ENCODE measurements around the gene HOXC13. TPM values are rescaled to one million over a fixed set of nuclear protein-coding genes. Genes with fewer than 3 reads are reported as not detected.

Gene HOXC13
- total RNA-seq, 1 donor from 2014 or later = 0.69 TPM

DNA sequence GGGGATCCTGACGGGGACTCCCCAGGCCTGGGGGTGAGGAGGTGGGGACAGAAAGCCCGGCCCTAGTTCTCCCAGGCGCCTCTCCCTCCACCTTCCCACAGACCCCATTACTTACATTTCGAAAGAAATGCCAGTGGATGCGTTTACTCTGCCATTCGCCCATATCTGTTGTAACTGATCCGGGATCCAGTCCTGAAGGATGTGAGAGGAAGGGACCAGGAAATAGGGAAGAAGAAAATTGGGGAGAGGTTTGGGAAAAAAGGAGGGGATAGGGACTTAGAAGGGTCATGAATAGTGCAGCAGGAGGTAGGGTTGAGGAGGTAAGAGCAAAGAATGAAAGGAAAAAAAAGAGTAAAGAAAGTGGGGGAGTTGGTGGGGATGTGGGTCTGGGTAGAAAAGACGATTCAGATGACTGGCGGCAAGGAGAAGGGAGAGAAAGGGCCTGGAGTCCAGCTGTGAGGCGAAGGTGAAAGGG, 17.2 kb downstream of the HOXC13 start:
- Mint-ChIP-seq H3K36me3 (no peaks in the 10 kb centered on the region), H3K4me1 (peaks cover 14% of the 10 kb centered on the region), H3K27me3 (ENCODE audit: low read depth) (peaks cover 98% of the 10 kb centered on the region), H3K9me3 (no peaks in the 10 kb centered on the region), H3K4me3 (no peak overlapping the region), H3K27ac (no peak overlapping the region)
- no peak for DNase-seq (ENCODE audit: low spot score in 2 of 2, unreplicated experiment in 2 of 2)
- TF ChIP-seq, protein P1, sequence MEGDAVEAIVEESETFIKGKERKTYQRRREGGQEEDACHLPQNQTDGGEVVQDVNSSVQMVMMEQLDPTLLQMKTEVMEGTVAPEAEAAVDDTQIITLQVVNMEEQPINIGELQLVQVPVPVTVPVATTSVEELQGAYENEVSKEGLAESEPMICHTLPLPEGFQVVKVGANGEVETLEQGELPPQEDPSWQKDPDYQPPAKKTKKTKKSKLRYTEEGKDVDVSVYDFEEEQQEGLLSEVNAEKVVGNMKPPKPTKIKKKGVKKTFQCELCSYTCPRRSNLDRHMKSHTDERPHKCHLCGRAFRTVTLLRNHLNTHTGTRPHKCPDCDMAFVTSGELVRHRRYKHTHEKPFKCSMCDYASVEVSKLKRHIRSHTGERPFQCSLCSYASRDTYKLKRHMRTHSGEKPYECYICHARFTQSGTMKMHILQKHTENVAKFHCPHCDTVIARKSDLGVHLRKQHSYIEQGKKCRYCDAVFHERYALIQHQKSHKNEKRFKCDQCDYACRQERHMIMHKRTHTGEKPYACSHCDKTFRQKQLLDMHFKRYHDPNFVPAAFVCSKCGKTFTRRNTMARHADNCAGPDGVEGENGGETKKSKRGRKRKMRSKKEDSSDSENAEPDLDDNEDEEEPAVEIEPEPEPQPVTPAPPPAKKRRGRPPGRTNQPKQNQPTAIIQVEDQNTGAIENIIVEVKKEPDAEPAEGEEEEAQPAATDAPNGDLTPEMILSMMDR (IDR thresholded peaks at IDR 0.05; ENCODE audit: unreplicated experiment) = no peak

DNA sequence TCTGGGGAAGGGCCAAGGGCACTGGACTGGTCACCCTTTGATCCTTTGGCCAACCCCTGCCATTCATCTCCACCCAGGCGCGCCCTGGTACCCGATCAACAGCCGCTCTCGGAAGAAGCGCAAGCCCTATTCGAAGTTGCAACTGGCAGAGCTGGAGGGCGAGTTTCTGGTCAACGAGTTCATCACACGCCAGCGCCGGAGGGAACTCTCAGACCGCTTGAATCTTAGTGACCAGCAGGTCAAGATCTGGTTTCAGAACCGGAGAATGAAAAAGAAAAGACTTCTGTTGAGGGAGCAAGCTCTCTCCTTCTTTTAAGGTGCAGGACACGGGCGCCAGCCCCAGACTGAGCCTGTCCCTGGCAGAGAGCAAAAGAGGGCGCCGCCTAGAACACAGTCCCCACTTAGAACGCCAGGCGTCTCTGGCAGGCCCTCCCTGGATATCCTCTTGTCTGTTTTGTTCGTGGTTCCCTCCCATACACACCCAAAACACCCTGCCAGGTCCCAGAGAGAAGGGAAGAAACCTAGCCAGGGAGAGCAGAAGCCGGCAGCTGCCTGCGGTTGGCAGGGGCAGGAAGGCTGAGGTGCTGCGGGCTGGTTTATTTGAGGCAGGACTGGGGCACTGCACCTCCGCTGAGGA, 17.7 kb downstream of the HOXC13 start:
- Mint-ChIP-seq H3K9me3 (no peaks in the 10 kb centered on the region), H3K27ac (no peak overlapping the region), H3K4me1 (peaks cover 10% of the 10 kb centered on the region), H3K4me3 (no peak overlapping the region), H3K27me3 (ENCODE audit: low read depth) (peaks cover 98% of the 10 kb centered on the region), H3K36me3 (no peaks in the 10 kb centered on the region)
- DNase-seq (ENCODE audit: low spot score in 2 of 2, unreplicated experiment in 2 of 2) = no peak
- TF ChIP-seq, protein P1 (IDR thresholded peaks at IDR 0.05; ENCODE audit: unreplicated experiment) = no peak

DNA sequence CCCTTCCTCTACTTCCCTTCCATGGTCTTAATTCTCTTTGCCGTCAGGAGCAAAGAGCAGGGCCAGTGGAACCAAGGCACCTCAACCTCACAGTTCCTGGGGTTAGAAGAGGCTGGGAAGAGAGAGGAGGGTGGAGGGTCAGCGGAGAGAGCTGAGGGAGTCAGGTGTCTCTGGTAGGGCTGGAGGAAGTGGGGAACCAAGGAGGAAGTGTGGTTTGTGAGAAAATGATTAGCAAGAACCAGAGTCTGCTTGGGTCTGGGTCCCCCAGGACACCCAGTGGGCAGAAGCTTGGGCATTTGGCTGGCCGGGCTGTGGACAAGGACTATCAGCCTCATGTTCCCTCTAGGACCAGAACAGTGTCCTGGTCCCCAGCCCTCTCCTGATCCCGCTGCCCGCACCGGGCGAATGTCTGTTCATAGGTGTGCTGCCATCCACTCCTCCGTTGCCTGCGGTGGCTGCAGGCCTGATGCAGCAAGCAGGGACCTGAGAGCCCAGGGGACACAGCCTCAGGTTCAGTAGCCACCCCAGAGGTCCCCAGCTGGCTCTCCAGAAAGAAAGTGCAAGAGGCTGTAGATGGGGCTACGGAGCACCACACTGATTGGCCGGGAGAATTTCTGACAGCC, 18.4 kb downstream of the HOXC13 start:
- Mint-ChIP-seq H3K4me3 (no peak overlapping the region), H3K27me3 (ENCODE audit: low read depth) (peaks cover 98% of the 10 kb centered on the region), H3K9me3 (no peaks in the 10 kb centered on the region), H3K36me3 (no peaks in the 10 kb centered on the region), H3K27ac (no peak overlapping the region), H3K4me1 (peaks cover 10% of the 10 kb centered on the region)
- DNase-seq (ENCODE audit: low spot score in 2 of 2, unreplicated experiment in 2 of 2) = no peak
- TF ChIP-seq, protein P1 (IDR thresholded peaks at IDR 0.05; ENCODE audit: unreplicated experiment) = no peak

DNA sequence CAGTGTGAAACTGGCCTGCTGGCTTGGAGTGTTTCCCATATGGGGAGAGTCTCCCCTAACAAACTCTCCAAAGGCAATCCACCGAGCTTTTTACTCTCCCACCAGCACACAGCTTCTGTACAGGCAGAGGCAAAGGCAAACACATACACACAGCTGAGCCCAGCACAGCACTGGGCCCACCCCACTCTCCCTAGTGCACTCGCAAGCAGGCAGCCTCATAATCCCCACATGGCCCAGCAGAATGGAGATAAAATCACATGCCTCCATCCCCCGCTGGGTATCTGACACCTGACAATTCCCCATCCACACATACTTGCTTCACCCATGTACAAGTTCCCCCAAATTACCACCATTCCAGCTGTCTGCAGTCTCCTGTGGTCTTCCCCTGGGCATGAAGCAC, 19.5 kb downstream of the HOXC13 start:
- H3K9me3 Mint-ChIP-seq = no peaks in the 10 kb centered on the region
- no peaks in the 10 kb centered on the region for H3K36me3 Mint-ChIP-seq
- no peak overlapping the region for H3K4me3 Mint-ChIP-seq
- no peak for DNase-seq (ENCODE audit: low spot score in 2 of 2, unreplicated experiment in 2 of 2)
- H3K4me1 Mint-ChIP-seq = peaks cover 6% of the 10 kb centered on the region
- peaks cover 98% of the 10 kb centered on the region for H3K27me3 Mint-ChIP-seq (ENCODE audit: low read depth)
- no peak overlapping the region for H3K27ac Mint-ChIP-seq
- TF ChIP-seq, protein P1 (IDR thresholded peaks at IDR 0.05; ENCODE audit: unreplicated experiment) = no peak

DNA sequence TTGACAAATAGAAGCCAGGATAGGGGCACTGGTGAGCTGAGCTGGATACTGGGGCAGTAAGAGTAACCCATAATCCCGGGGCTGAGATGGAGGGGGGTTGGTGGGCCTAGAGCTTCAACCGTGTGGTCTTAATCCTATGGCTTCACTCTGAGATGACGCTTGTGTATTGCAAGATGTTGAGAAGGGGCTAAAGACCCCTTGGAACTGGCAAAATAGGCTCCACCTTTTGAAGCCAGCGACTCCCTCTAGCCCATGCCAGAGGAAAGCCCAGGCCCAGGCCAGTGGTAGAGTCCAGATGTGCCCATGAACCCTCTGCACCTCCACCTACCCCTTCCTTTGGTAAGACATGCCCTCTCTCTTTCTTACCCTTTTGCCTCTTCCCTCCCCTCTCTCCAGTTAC, 20.7 kb downstream of the HOXC13 start:
- H3K4me1 Mint-ChIP-seq = peaks cover 2% of the 10 kb centered on the region
- H3K4me3 Mint-ChIP-seq = no peak overlapping the region
- H3K36me3 Mint-ChIP-seq = no peaks in the 10 kb centered on the region
- no peak overlapping the region for H3K27ac Mint-ChIP-seq
- TF ChIP-seq, protein P1 (IDR thresholded peaks at IDR 0.05; ENCODE audit: unreplicated experiment) = no peak
- DNase-seq (ENCODE audit: low spot score in 2 of 2, unreplicated experiment in 2 of 2) = no peak
- peaks cover 98% of the 10 kb centered on the region for H3K27me3 Mint-ChIP-seq (ENCODE audit: low read depth)
- no peaks in the 10 kb centered on the region for H3K9me3 Mint-ChIP-seq

Data from mesothelial cell of epicardium (in vitro differentiated cells).